Stimulated activated CD4-positive, alpha-beta T cell treated with anti-CD3 and anti-CD28 coated beads, TNF-alpha, amount 100 ng/mL, for 1 hour (primary cell): ENCODE data around the gene CEP135.
"Not testable (repeated sequence)": the region's sequence is repeated elsewhere in the genome, so short reads cannot be mapped to it uniquely, and the experiment has no call there.

Experiments
- DNase-seq, 3 donors: peaks; one replicate each; pipeline ENCODE4 v3.0.0-alpha.2; 2020; ENCODE audit warnings: low read depth in 3 of 3, low spot score in 1 of 3

CEP135 gene

DNA sequence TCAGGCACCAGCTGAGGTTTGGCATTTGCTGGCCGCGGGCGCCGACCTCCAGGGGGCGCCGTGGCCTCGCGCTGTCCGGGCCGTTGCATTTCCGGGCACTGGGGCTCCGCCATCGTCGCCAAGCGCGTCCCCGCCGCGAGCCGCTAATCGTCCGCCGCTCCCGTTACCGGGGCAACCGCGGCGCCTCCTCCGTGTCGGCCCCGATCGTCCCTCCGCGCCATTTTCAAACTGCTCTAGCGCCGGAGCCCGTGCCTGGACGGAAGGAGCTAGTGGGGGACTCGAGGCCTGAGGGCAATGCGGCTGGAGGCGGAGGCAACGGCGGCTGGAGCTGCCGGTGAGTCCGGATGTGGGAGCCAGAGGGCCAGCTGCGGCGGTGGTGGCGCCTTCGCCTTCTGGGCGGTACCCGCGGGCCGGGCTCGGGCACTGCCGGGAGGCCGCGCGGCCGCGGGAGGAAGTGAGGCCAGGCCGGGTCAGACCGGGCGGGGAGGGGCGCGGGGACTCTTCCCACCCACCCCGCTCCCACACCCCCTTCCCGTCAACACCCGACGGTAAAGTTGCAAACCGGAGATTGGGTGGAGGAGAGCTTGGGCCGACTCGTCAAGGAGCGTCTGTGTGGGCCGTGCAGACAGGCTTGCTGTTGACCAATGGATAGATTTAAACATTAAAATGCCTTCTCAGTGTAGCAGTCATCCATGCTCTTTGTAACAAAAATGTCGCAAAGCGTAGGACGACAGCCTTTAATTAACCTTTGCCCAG lies at the start of gene CEP135:
Gene CEP135 (plus strand): TSS at position 220 of the 756 bp plus-strand sequence. CDS start 3,186 bp downstream, outside the sequence.
- DNase-seq, result peak; percentile 78 to 85 (median 78)

DNA sequence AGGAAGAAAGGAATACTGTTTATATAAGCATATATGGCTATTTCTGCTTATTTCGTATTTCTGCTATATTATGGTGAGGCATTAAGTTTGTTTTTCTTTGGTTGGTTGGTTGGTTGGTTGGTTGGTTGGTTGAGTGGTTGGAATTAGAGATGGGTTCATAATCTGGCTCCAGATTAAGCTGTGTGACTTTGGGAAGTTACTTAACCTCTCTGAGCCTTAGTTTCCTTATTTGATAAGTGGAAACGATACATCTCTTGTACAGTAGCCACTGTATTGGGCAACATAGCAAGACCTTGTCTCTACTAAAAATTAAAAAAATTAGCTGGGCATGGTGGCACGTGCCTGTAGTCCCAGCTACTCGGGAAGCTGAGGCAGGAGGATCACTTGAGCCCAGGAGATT lies 46.1 kb upstream of the CEP135 start:
- DNase-seq, result no peak

DNA sequence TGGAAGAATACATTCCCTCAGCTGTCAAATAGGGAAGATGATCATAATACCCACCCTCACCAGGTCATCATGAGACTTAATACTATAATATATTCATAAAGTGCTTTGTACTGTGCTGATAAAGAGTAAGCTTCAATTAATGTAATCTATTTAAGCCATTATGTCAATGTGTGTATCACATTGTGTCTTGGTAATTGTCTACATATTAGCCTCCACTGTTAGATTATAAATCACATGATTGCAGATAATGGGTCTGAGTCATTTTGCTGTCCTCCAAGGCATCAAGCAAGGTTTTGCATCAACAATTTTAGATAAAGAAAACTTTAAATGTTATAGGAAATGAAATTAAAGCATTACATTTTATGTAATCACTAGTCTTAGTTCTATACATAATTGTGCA lies 45.2 kb upstream of the CEP135 start:
- no peak for DNase-seq

DNA sequence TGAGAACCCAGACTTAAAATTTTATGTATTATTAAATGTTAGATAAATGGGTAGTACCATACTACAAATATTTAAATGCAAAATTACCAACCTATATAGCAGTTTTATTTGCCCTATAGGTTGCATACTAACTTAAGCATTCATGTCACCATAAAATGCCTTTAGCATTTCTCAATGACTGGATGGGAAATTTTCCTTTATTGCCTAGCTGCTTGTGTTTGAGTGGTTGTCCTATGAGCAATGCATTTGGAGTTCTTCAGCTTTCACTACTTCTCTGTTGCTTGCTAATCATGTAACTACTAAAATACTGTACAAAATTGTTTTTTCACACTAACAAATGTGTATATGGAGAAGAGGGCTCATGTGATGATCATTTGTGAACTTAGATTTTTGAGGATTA lies 44.2 kb upstream of the CEP135 start:
- DNase-seq, result no peak

- DNase-seq, result no peak
Observed at GRCh38 chr4:55906323-55906722, 42.4 kb upstream of the CEP135 start.

- no peak for DNase-seq
Observed at GRCh38 chr4:55906989-55907388, 41.8 kb upstream of the CEP135 start.

DNA sequence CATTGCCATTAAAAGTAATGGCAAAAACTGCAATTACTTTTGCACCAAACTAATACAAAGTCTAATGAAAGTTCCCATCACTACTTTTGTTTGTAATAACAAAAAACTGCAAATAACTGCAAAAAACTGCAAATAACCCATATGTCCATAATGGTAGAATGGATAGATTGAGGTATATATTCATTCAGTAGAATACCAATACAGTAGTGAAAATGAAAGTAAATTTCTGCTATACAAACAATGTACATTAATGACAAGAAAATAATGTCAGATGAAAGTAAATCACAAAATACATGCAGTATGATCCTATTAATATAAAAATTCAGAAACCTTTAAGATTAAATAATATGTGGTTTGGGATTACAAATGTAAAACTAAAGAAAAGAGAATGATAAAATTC lies 41.3 kb upstream of the CEP135 start:
- no peak for DNase-seq

GRCh38 chr4:55910140-55910539 lies 38.6 kb upstream of the CEP135 start:
- DNase-seq, result no peak

DNA sequence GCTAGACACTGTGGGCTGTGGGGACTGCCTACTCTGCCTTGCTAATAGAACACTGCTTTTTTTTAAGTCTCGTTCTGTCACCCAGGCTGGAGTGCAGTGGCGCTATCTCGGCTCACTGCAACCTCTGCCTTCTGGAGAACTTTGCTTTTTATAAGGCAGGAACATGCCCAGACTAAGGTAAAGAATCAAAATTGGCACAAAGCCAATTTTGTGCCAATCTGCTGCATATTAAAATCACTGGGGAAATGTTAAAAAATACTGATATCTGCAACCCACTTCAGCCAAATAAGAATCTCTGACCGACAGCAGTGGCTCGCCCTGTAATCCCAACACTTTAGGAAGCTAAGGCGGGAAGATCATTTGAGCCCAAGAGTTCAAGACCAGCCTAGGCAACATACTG lies 36.5 kb upstream of the CEP135 start:
- no peak for DNase-seq

DNA sequence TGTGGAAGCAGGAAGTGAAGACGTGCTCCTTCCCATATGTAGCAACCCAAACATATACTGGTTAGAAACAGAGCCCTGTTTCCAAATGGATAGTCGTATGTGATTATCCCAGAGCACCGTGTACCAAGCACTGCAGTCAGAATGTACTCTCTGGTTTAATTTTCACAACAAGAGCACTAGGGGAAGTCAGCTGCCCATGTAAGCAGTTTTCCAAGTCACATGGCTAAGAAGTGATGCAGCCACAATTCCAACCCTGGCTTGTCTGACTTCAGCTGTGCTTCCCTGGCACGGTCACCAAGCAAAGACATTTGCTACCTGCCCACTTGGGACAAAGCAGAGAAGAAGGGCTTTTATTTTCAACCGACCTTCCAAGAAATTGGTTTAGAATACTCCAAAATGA lies 28.2 kb upstream of the CEP135 start:
- DNase-seq, result no peak

- no peak for DNase-seq
Observed at GRCh38 chr4:55921093-55921492, 27.7 kb upstream of the CEP135 start.

DNA sequence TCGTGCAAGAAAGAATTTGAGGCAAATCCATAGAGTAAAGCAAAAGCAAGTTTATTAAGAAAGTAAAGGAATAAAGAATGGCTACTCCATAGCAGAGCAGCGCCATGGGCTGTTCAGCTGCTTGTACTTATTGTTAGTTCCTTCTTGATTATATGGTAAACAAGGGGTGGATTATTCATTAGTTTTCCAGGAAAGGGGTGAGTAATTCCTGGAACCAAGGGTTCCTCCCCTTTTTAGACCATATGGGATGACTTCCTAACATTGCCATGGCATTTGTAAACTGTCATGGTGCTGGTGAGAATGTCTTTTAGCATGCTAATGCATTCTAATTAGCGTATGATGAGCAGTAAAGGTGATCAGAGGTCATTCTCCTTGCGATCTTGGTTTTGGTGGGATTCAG lies 23.5 kb upstream of the CEP135 start:
- no peak for DNase-seq

DNA sequence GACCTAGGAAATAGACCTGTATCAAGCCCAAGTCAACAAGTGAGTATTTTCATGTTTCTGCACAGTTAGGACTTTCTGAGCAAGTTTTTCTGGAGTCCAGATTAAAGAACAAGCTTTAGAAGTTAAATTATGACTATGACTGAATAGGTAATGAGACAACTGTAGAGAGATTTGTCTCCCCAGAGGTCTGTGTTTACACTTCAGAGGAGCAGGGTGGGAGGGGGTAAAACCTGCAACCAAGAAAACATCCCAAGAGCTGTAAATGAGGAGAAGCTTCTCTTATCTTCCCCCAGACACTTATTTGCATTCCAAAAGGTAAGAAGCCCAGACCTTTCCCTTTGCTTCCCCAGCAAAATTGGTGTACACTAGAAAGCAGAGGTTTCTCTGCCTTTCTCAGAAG lies 22.1 kb upstream of the CEP135 start:
- no peak for DNase-seq

DNA sequence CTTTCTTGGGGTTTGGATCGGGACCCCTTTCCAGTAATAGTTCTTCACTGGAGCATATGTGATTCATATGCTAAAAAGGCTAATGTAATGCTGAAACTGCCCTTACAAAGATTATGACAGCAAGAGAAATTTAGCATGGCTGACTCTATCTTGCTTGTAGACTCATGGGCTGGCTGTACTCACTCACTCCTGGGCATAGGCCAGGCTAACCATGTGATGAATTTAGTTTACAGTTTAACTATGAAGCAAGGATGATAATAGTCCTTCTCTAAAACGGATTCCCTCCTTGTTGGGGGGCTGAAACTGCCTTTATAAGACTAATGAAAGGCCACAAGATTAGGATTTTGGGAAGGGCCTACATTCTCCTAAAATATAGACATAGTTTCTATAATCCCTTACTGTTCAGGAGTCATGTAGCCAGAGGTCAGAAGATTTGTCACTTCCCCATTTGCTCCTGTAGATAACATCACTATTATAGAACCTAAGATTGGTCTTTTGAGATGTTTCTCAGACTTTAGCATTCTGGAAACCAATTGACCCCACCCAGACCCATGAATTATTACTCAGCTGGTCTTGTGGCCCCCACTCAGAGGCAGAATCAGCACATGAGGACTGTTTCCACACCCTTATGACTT lies 20.8 kb upstream of the CEP135 start:
- no peak for DNase-seq

GRCh38 chr4:55928846-55929245 lies 19.9 kb upstream of the CEP135 start:
- DNase-seq, result no peak

- DNase-seq, result no peak
Observed at GRCh38 chr4:55931043-55931442, 17.7 kb upstream of the CEP135 start.

- no peak for DNase-seq
Observed at GRCh38 chr4:55931833-55932232, 16.9 kb upstream of the CEP135 start.

GRCh38 chr4:55932511-55932910 lies 16.2 kb upstream of the CEP135 start:
- DNase-seq, result no peak

- DNase-seq, result no peak
Observed at GRCh38 chr4:55933611-55934010, 15.1 kb upstream of the CEP135 start.

DNA sequence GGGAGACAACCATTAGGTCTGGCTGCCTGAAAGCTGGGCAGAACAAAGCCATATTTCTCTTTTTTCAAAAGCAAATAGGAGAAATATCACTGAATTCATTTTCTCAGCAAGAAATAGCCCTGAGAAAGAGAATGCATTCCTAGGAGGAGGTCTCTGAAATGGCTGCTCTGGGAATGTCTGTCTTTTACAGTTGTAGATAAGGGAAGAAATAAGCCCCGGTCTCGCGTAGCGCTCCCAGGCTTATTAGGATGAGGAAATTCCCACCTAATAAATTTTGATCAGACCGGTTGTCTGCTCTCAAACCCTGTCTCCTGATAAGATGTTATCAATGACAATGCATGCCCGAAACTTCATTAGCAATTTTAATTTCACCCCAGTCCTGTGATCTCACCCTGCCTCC lies 12.8 kb upstream of the CEP135 start:
- not testable (repeated sequence) for DNase-seq

DNA sequence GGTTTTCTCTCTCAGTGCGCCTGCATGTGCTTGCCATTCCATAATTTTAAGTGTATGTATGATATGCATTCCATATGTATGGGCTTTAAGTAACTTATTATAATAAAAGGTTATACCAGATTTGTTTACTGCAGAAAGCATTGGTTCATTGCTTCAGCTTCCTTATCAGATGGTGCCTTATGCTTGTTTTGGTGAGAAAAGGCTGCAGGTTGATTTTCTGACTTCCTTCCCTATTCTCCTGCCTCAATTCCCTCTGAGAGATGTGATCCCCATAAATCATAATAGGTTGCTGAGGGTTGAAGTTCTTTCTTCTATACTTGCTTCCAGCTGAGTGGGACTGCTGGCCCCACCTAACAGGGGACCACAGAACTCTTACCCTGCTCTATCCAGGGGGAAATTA lies 10.3 kb upstream of the CEP135 start:
- no peak for DNase-seq

DNA sequence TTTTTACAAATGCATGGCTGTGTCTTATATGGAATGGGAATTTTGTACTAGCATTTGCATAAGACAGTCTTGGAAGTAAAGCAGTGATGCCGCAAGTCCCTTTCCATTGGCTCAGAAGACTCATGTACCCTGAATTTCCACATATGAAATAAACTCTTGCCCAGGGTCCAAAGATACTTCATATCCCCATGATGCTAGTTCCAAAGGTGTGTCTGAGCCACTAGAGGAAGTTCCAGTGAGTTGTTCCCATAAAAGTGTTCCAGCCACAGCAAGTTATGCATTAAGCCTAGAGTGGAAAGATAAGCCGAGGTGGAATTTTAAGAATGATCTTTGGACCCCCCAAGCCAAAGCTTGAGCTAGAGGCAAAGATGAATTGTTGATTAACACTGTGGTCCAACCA lies 9.3 kb upstream of the CEP135 start:
- no peak for DNase-seq

GRCh38 chr4:55941881-55942396 lies 6.8 kb upstream of the CEP135 start:
- DNase-seq, result no peak
